ENCODE data around the gene PRKCSH. TPM values are rescaled to one million over a fixed set of nuclear protein-coding genes. Genes with fewer than 3 reads are reported as not detected.
A peak's percentile ranks its signal among the peaks of the same experiment; 100 is the strongest.

Gene PRKCSH
- total RNA-seq, 2 donors from 2014 or later, result 454 to 459 TPM

- H3K4me3 Mint-ChIP-seq, result no peak within 1 kb of the TSS
- no peaks in the 10 kb centered on the region for H3K4me1 ChIP-seq (ENCODE audit: control insufficient read depth, insufficient read depth, low read length)
- H3K27me3 Mint-ChIP-seq (ENCODE audit: insufficient read depth), result peaks cover 66% of the 10 kb centered on the region
- H3K9ac ChIP-seq (ENCODE audit: extremely low read depth, low read length, poor library complexity, severe bottlenecking), result no peak within 1 kb of the TSS
- peak within 1 kb of the TSS; percentile 49 for H3K27ac ChIP-seq (ENCODE audit: low read depth, low read length)
- peaks cover 3% of the 10 kb centered on the region for H3K9me3 Mint-ChIP-seq
- H3K4me3 ChIP-seq (ENCODE audit: low read length), result no peak within 1 kb of the TSS
- H3K36me3 ChIP-seq (ENCODE audit: control insufficient read depth, insufficient read depth, low read length), result no peaks in the 10 kb centered on the region
- peaks cover 10% of the 10 kb centered on the region for H3K36me3 Mint-ChIP-seq (ENCODE audit: low read depth)
- no peaks in the 10 kb centered on the region for H3K4me1 Mint-ChIP-seq
- peaks cover 70% of the 10 kb centered on the region for H3K27me3 ChIP-seq (ENCODE audit: control insufficient read depth, insufficient read depth, low read length, poor library complexity, severe bottlenecking)
- no peaks in the 10 kb centered on the region for H3K9me3 ChIP-seq (ENCODE audit: control insufficient read depth, low read length)
- peak; percentile 68 for DNase-seq
- no peak within 1 kb of the TSS for H3K27ac Mint-ChIP-seq
- TF ChIP-seq, protein P1, sequence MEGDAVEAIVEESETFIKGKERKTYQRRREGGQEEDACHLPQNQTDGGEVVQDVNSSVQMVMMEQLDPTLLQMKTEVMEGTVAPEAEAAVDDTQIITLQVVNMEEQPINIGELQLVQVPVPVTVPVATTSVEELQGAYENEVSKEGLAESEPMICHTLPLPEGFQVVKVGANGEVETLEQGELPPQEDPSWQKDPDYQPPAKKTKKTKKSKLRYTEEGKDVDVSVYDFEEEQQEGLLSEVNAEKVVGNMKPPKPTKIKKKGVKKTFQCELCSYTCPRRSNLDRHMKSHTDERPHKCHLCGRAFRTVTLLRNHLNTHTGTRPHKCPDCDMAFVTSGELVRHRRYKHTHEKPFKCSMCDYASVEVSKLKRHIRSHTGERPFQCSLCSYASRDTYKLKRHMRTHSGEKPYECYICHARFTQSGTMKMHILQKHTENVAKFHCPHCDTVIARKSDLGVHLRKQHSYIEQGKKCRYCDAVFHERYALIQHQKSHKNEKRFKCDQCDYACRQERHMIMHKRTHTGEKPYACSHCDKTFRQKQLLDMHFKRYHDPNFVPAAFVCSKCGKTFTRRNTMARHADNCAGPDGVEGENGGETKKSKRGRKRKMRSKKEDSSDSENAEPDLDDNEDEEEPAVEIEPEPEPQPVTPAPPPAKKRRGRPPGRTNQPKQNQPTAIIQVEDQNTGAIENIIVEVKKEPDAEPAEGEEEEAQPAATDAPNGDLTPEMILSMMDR (conservative IDR thresholded peaks at IDR 0.05), result peak; percentile 31
- 18 to 50% methylated on average over 6 to 75 of the region's 77 CpGs for WGBS, 2 experiments (ENCODE audit: insufficient coverage in 1 of 2, insufficient read length in 1 of 2)
Measured at GRCh38 chr19:11480715-11481533, 45.5 kb downstream of the PRKCSH start, which contains the start of gene ELAVL3. TSS of gene ELAVL3 (minus strand) at chr19:11481046. CDS start at chr19:11480608, 438 bp downstream.

- DNase-seq, result peak; percentile 95
- peaks cover 64% of the 10 kb centered on the region for H3K27me3 ChIP-seq (ENCODE audit: control insufficient read depth, insufficient read depth, low read length, poor library complexity, severe bottlenecking)
- no peaks in the 10 kb centered on the region for H3K4me1 ChIP-seq (ENCODE audit: control insufficient read depth, insufficient read depth, low read length)
- H3K4me3 ChIP-seq (ENCODE audit: low read length), result no peak overlapping the region
- no peak overlapping the region for H3K27ac Mint-ChIP-seq
- H3K9me3 Mint-ChIP-seq, result peaks cover 3% of the 10 kb centered on the region
- H3K9me3 ChIP-seq (ENCODE audit: control insufficient read depth, low read length), result no peaks in the 10 kb centered on the region
- no peak overlapping the region for H3K9ac ChIP-seq (ENCODE audit: extremely low read depth, low read length, poor library complexity, severe bottlenecking)
- H3K27me3 Mint-ChIP-seq (ENCODE audit: insufficient read depth), result peaks cover 59% of the 10 kb centered on the region
- H3K4me1 Mint-ChIP-seq, result no peaks in the 10 kb centered on the region
- no peak overlapping the region for H3K4me3 Mint-ChIP-seq
- H3K36me3 Mint-ChIP-seq (ENCODE audit: low read depth), result peaks cover 12% of the 10 kb centered on the region
- H3K36me3 ChIP-seq (ENCODE audit: control insufficient read depth, insufficient read depth, low read length), result no peaks in the 10 kb centered on the region
- 13 to 17% methylated on average over 25 to 50 of the region's 50 CpGs for WGBS, 2 experiments (ENCODE audit: insufficient coverage in 1 of 2, insufficient read length in 1 of 2)
- TF ChIP-seq, protein P1 (conservative IDR thresholded peaks at IDR 0.05), result no peak
- H3K27ac ChIP-seq (ENCODE audit: low read depth, low read length), result no peak overlapping the region
Measured at GRCh38 chr19:11481534-11482383, 46.3 kb downstream of the PRKCSH start.

DNA sequence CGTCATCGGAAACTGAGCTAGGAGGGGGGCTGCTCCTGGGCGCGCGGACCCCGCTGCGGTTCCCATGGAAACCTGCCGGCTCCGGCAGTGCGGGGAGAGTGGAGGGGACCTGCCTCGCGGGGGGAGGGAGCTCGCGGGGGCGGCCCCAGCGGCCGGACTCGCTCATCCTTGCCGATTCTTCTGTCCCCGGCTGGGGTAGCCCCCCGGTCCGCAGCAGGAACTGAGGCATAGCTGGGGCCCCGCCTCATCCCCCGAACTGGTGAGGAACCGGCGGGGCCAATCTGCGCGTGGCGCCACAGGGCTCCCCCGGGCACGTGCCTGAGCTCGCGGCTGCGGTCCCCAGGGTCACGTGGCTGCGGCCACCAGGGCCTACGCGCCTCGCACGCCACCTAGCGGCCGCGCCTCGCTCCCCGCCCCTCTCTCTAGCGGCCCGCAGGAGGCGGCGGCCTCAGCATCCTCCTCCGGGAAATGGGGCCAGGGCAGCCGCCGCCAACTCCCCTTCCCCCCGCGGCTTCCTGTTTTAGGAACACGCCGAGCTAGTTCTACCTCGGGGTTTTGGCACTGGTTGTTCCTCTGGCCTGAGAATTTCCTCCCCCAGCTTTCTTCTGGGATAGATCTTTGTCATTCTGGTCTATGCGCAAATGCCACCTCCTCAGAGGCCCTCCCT lies 47.1 kb downstream of the PRKCSH start:
- H3K27me3 Mint-ChIP-seq (ENCODE audit: insufficient read depth), result peaks cover 52% of the 10 kb centered on the region
- no peaks in the 10 kb centered on the region for H3K36me3 ChIP-seq (ENCODE audit: control insufficient read depth, insufficient read depth, low read length)
- no peaks in the 10 kb centered on the region for H3K4me1 ChIP-seq (ENCODE audit: control insufficient read depth, insufficient read depth, low read length)
- peak; percentile 90 for DNase-seq
- WGBS, 2 experiments (ENCODE audit: insufficient coverage in 1 of 2, insufficient read length in 1 of 2), result 3 to 7% methylated on average over 31 to 58 of the region's 58 CpGs
- no peak overlapping the region for H3K4me3 Mint-ChIP-seq
- no peaks in the 10 kb centered on the region for H3K9me3 ChIP-seq (ENCODE audit: control insufficient read depth, low read length)
- H3K27me3 ChIP-seq (ENCODE audit: control insufficient read depth, insufficient read depth, low read length, poor library complexity, severe bottlenecking), result peaks cover 57% of the 10 kb centered on the region
- H3K9me3 Mint-ChIP-seq, result peaks cover 3% of the 10 kb centered on the region
- H3K36me3 Mint-ChIP-seq (ENCODE audit: low read depth), result peaks cover 12% of the 10 kb centered on the region
- no peak overlapping the region for H3K27ac Mint-ChIP-seq
- H3K4me1 Mint-ChIP-seq, result no peaks in the 10 kb centered on the region
- no peak overlapping the region for H3K27ac ChIP-seq (ENCODE audit: low read depth, low read length)
- H3K4me3 ChIP-seq (ENCODE audit: low read length), result no peak overlapping the region
- H3K9ac ChIP-seq (ENCODE audit: extremely low read depth, low read length, poor library complexity, severe bottlenecking), result no peak overlapping the region
- TF ChIP-seq, protein P1 (conservative IDR thresholded peaks at IDR 0.05), result peak; percentile 90
